Prostate gland (tissue), 2 donors: Measurements from ENCODE around the gene MICAL1.

Experiments
- POLR2A ChIP-seq: fragments of 450-650 bp; IDR thresholded peaks from one replicate; pipeline ENCODE4 v1.6.1; 2016; ENCODE audit warnings: antibody characterized with exemption, mild to moderate bottlenecking
- TF ChIP-seq, protein P1 (sequence below), 4 experiments: fragments of 200-600 bp in 2 of 4; fragments of 450-650 bp in 2 of 4; sonication (generic) in 2 of 4; IDR thresholded peaks; 1 replicate in 3 of 4; 2 replicates in 1 of 4; pipeline ENCODE4 v1.5.1; 2016 to 2019; ENCODE audit warnings: antibody characterized with exemption in 4 of 4, mild to moderate bottlenecking in 2 of 4, moderate library complexity in 2 of 4

DNA sequence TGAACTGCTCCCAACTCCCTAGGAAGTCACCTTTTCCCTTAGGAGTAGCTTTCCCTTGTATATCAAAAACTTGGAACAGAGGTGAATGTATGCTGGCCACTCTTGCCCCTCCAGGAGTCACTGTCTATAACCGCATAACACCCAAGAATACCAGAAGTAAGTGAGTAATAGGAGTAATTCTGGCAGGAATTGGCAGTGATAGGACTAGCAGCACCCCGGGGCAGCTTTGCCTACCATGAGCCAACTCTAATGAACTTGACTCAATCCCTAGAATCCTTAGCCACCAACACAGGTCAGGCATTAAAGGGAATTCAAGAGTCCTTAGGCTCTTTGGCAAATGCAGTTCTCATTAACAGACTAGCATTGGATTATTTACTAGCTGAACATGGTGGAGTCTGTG lies 44.5 kb downstream of the MICAL1 start:
- TF ChIP-seq, protein P1, sequence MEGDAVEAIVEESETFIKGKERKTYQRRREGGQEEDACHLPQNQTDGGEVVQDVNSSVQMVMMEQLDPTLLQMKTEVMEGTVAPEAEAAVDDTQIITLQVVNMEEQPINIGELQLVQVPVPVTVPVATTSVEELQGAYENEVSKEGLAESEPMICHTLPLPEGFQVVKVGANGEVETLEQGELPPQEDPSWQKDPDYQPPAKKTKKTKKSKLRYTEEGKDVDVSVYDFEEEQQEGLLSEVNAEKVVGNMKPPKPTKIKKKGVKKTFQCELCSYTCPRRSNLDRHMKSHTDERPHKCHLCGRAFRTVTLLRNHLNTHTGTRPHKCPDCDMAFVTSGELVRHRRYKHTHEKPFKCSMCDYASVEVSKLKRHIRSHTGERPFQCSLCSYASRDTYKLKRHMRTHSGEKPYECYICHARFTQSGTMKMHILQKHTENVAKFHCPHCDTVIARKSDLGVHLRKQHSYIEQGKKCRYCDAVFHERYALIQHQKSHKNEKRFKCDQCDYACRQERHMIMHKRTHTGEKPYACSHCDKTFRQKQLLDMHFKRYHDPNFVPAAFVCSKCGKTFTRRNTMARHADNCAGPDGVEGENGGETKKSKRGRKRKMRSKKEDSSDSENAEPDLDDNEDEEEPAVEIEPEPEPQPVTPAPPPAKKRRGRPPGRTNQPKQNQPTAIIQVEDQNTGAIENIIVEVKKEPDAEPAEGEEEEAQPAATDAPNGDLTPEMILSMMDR (IDR thresholded peaks at IDR 0.05), result no peak
- no peak for TF ChIP-seq POLR2A
